GM12872 (cell line): ENCODE results near the gene ENDOD1.
A peak's percentile ranks its signal among the peaks of the same experiment; 100 is the strongest.
"Not testable (repeated sequence)": the region's sequence is repeated elsewhere in the genome, so short reads cannot be mapped to it uniquely, and the experiment has no call there.

Experiments
- TF ChIP-seq, protein P1 (sequence below): IDR thresholded peaks from 3 replicates; pipeline ENCODE4 v1.5.1; 2011; ENCODE audit warnings: low read depth, mild to moderate bottlenecking, low read length, moderate library complexity; ENCODE audit not compliant: insufficient read depth

The ENDOD1 gene, protein sequence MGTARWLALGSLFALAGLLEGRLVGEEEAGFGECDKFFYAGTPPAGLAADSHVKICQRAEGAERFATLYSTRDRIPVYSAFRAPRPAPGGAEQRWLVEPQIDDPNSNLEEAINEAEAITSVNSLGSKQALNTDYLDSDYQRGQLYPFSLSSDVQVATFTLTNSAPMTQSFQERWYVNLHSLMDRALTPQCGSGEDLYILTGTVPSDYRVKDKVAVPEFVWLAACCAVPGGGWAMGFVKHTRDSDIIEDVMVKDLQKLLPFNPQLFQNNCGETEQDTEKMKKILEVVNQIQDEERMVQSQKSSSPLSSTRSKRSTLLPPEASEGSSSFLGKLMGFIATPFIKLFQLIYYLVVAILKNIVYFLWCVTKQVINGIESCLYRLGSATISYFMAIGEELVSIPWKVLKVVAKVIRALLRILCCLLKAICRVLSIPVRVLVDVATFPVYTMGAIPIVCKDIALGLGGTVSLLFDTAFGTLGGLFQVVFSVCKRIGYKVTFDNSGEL

DNA sequence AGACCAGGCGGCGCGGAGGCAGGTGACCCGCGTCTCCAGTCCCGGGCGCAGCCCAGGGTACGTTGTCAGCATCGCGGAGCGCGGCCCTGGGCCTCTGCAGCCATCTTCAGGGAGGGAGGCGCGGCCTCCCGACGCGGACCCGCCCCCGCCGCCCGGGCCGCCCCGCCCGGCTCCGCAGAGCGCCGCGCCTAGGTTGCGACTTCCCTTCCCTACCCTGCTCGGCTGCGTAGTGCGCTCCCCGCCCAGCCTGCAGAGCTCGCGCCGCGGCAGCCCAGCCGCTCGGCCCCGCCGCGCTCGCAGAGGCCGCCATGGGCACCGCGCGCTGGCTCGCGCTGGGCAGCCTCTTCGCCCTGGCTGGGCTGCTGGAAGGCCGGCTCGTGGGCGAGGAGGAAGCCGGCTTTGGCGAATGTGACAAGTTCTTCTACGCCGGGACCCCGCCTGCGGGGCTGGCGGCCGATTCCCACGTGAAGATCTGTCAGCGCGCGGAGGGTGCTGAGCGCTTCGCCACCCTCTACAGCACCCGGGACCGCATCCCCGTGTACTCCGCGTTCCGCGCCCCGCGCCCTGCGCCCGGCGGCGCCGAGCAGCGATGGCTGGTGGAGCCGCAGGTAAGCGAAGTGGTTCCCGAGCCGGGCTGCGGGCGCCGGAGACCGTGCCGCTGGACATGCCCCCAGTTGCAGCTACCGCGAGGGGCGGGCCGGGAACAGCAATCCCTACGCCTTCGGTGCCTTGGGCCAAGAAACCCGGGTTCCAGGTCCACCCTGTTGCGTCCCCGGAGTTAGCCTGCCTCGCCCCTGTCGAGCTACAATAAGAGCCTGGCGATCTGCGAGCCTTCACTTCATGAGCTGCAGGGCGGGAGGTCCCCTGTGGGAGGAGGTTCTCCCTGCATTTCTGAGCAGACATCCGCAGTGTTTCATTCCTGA, at the start of gene ENDOD1:
TSS of gene ENDOD1 (plus strand) at position 227 of the 923 bp plus-strand sequence. CDS start at position 309, 82 bp downstream.
- TF ChIP-seq, protein P1, sequence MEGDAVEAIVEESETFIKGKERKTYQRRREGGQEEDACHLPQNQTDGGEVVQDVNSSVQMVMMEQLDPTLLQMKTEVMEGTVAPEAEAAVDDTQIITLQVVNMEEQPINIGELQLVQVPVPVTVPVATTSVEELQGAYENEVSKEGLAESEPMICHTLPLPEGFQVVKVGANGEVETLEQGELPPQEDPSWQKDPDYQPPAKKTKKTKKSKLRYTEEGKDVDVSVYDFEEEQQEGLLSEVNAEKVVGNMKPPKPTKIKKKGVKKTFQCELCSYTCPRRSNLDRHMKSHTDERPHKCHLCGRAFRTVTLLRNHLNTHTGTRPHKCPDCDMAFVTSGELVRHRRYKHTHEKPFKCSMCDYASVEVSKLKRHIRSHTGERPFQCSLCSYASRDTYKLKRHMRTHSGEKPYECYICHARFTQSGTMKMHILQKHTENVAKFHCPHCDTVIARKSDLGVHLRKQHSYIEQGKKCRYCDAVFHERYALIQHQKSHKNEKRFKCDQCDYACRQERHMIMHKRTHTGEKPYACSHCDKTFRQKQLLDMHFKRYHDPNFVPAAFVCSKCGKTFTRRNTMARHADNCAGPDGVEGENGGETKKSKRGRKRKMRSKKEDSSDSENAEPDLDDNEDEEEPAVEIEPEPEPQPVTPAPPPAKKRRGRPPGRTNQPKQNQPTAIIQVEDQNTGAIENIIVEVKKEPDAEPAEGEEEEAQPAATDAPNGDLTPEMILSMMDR, result 0 out of 3 replicates have a peak, but pooled peaks have one; percentile 13

- TF ChIP-seq, protein P1, result no peak
Observed at GRCh38 chr11:95042239-95042638, 47.4 kb upstream of the ENDOD1 start.

- TF ChIP-seq, protein P1, result no peak
Observed at GRCh38 chr11:95042906-95043305, 46.7 kb upstream of the ENDOD1 start.

- TF ChIP-seq, protein P1, result no peak
Observed at GRCh38 chr11:95044010-95044409, 45.6 kb upstream of the ENDOD1 start.

DNA sequence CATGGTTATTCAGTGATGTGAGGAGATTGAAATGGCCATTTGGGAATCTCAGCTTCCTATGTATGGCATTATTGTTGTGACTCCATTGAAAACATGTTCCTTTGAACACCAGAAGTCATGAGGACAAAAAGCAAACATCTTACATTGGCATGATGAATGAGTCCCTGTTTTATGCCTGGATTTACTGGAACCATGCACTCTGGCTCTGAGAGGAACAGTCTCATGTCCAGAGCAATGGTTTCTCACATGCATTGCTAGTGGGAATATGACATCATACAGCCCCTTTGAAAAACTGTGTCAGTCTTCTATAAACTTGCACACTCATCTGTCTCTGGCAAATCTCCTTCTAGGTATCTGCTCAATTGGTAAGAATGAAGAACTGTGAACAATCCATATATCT, 43.8 kb upstream of the ENDOD1 start:
- TF ChIP-seq, protein P1, result no peak

GRCh38 chr11:95049122-95049521, 40.5 kb upstream of the ENDOD1 start, which contains the start of gene KDM4F:
TSS of gene KDM4F (plus strand) at chr11:95049422.
- TF ChIP-seq, protein P1, result not testable (repeated sequence)
